ENCODE results near the gene MTHFR. TPM values are rescaled to one million over a fixed set of nuclear protein-coding genes. Genes with fewer than 3 reads are reported as not detected.

The MTHFR gene
- total RNA-seq, 1 donor from 2014 or later = 45.4 TPM

GRCh38 chr1:11779715-11780379 lies 25.9 kb downstream of the MTHFR start:
- no peak overlapping the region for H3K27ac ChIP-seq
- ATAC-seq (no peak), DNase-seq (no peak)
- no peaks in the 10 kb centered on the region for H3K9me3 ChIP-seq
- H3K4me1 ChIP-seq = peaks cover 6% of the 10 kb centered on the region
- no peak overlapping the region for H3K4me3 ChIP-seq
- no peaks in the 10 kb centered on the region for H3K36me3 ChIP-seq
- TF ChIP-seq, protein P1, sequence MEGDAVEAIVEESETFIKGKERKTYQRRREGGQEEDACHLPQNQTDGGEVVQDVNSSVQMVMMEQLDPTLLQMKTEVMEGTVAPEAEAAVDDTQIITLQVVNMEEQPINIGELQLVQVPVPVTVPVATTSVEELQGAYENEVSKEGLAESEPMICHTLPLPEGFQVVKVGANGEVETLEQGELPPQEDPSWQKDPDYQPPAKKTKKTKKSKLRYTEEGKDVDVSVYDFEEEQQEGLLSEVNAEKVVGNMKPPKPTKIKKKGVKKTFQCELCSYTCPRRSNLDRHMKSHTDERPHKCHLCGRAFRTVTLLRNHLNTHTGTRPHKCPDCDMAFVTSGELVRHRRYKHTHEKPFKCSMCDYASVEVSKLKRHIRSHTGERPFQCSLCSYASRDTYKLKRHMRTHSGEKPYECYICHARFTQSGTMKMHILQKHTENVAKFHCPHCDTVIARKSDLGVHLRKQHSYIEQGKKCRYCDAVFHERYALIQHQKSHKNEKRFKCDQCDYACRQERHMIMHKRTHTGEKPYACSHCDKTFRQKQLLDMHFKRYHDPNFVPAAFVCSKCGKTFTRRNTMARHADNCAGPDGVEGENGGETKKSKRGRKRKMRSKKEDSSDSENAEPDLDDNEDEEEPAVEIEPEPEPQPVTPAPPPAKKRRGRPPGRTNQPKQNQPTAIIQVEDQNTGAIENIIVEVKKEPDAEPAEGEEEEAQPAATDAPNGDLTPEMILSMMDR (IDR thresholded peaks at IDR 0.05) = no peak
- intact Hi-C loops (cut with DNase I) = no loop called here
- no peaks in the 10 kb centered on the region for H3K27me3 ChIP-seq

- H3K9me3 ChIP-seq = no peaks in the 10 kb centered on the region
- H3K27me3 ChIP-seq = no peaks in the 10 kb centered on the region
- H3K36me3 ChIP-seq = no peaks in the 10 kb centered on the region
- no peak for ATAC-seq
- DNase-seq = no peak
- intact Hi-C loops (cut with DNase I) = no loop called here
- H3K27ac ChIP-seq = no peak overlapping the region
- TF ChIP-seq, protein P1 (IDR thresholded peaks at IDR 0.05) = no peak
- H3K4me1 ChIP-seq = no peaks in the 10 kb centered on the region
- no peak overlapping the region for H3K4me3 ChIP-seq
Observed at GRCh38 chr1:11778844-11779623, 26.7 kb downstream of the MTHFR start.

- Histone ChIP-seq H3K4me1 (no peaks in the 10 kb centered on the region), H3K36me3 (no peaks in the 10 kb centered on the region), H3K9me3 (no peaks in the 10 kb centered on the region), H3K4me3 (no peak overlapping the region), H3K27ac (no peak overlapping the region), H3K27me3 (no peaks in the 10 kb centered on the region)
- intact Hi-C loops (cut with DNase I) = no loop called here
- no peak for DNase-seq
- ATAC-seq = no peak
- TF ChIP-seq, protein P1 (IDR thresholded peaks at IDR 0.05) = no peak
Observed at GRCh38 chr1:11778336-11778735, 27.4 kb downstream of the MTHFR start.

GRCh38 chr1:11777658-11778322 lies 28.0 kb downstream of the MTHFR start:
- Histone ChIP-seq H3K4me1 (no peaks in the 10 kb centered on the region), H3K36me3 (no peaks in the 10 kb centered on the region), H3K27me3 (no peaks in the 10 kb centered on the region), H3K27ac (no peak overlapping the region), H3K4me3 (no peak overlapping the region), H3K9me3 (no peaks in the 10 kb centered on the region)
- TF ChIP-seq, protein P1 (IDR thresholded peaks at IDR 0.05) = no peak
- intact Hi-C loops (cut with DNase I) = no loop called here
- no peak for DNase-seq
- ATAC-seq = no peak

DNA sequence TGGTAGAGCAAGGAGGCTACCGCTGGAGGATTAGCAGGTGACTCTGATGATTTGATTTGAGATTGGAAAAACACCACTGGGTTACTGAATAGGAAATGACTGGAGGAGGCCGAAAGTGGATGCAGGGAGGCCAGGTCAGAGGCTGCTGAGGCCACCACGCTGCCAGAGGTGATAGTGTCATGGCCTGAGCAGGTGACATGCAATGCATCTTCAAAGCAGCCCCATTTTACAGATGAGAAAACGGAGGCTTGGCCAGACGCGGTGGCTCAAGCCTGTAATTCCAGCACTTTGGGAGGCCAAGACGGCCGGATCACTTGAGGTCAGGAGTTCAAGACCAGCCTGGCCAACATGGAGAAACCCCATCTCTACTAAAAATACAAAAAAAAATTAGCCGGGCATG lies 31.0 kb downstream of the MTHFR start:
- Histone ChIP-seq H3K4me3 (no peak overlapping the region), H3K27ac (no peak overlapping the region), H3K36me3 (no peaks in the 10 kb centered on the region), H3K4me1 (no peaks in the 10 kb centered on the region), H3K27me3 (no peaks in the 10 kb centered on the region), H3K9me3 (no peaks in the 10 kb centered on the region)
- intact Hi-C loops (cut with DNase I) = no loop called here
- no peak for ATAC-seq
- TF ChIP-seq, protein P1 (IDR thresholded peaks at IDR 0.05) = no peak
- DNase-seq = no peak
